ENCODE data around the gene HMGXB3. TPM values are rescaled to one million over a fixed set of nuclear protein-coding genes. Genes with fewer than 3 reads are reported as not detected.

Gene HMGXB3
- total RNA-seq, 2 donors from 2014 or later: 49.2 to 50.1 TPM

- H3K4me3 ChIP-seq: peak overlapping the region; percentile 35
- peaks cover 23% of the 10 kb centered on the region for H3K36me3 ChIP-seq
- TF ChIP-seq CTCF (IDR thresholded peaks at IDR 0.05): no peak
- no peak for DNase-seq (ENCODE audit: low spot score)
- H3K9me3 ChIP-seq: no peaks in the 10 kb centered on the region
- H3K4me1 ChIP-seq (ENCODE audit: control insufficient read depth in 1 of 2, low read depth in 2 of 2): peaks cover 14 to 26% of the 10 kb centered on the region in 2 donors
- peak overlapping the region; percentile 48 to 71 for H3K27ac ChIP-seq
- H3K27me3 ChIP-seq (replicated peaks; ENCODE audit: insufficient read depth): no peaks in the 10 kb centered on the region
- ATAC-seq (ENCODE audit: insufficient number of reproducible peaks, low FRiP score, low read depth): no peak
Measured at GRCh38 chr5:150021491-150022157, 21.1 kb downstream of the HMGXB3 start.

GRCh38 chr5:150022158-150022531 lies 21.6 kb downstream of the HMGXB3 start:
- Histone ChIP-seq H3K9me3 (no peaks in the 10 kb centered on the region), H3K4me3 (peak overlapping the region; percentile 35), H3K4me1 (ENCODE audit: control insufficient read depth in 1 of 2, low read depth in 2 of 2) (peaks cover 14 to 26% of the 10 kb centered on the region in 2 donors), H3K27ac (peak overlapping the region; percentile 48 to 71), H3K27me3 (replicated peaks; ENCODE audit: insufficient read depth) (no peaks in the 10 kb centered on the region), H3K36me3 (peaks cover 26% of the 10 kb centered on the region)
- ATAC-seq (ENCODE audit: insufficient number of reproducible peaks, low FRiP score, low read depth) (peak; percentile 63), DNase-seq (ENCODE audit: low spot score) (no peak)
- TF ChIP-seq CTCF (IDR thresholded peaks at IDR 0.05): no peak

- no peak for TF ChIP-seq CTCF (IDR thresholded peaks at IDR 0.05)
- Histone ChIP-seq H3K27ac (peak overlapping the region; percentile 48 to 71), H3K9me3 (no peaks in the 10 kb centered on the region), H3K36me3 (peaks cover 29% of the 10 kb centered on the region), H3K27me3 (replicated peaks; ENCODE audit: insufficient read depth) (no peaks in the 10 kb centered on the region), H3K4me3 (no peak overlapping the region), H3K4me1 (ENCODE audit: control insufficient read depth in 1 of 2, low read depth in 2 of 2) (peaks cover 14 to 26% of the 10 kb centered on the region in 2 donors)
- DNase-seq (ENCODE audit: low spot score) (no peak), ATAC-seq (ENCODE audit: insufficient number of reproducible peaks, low FRiP score, low read depth) (no peak)
Measured at GRCh38 chr5:150022681-150023080, 22.1 kb downstream of the HMGXB3 start.

GRCh38 chr5:150023136-150023535 lies 22.6 kb downstream of the HMGXB3 start:
- Histone ChIP-seq H3K4me3 (no peak overlapping the region), H3K9me3 (no peaks in the 10 kb centered on the region), H3K36me3 (peaks cover 32% of the 10 kb centered on the region), H3K27ac (peak overlapping the region in 1 of 2 donors; percentile 71), H3K4me1 (ENCODE audit: control insufficient read depth in 1 of 2, low read depth in 2 of 2) (peaks cover 14 to 26% of the 10 kb centered on the region in 2 donors), H3K27me3 (replicated peaks; ENCODE audit: insufficient read depth) (no peaks in the 10 kb centered on the region)
- TF ChIP-seq CTCF (IDR thresholded peaks at IDR 0.05): no peak
- DNase-seq (ENCODE audit: low spot score) (no peak), ATAC-seq (ENCODE audit: insufficient number of reproducible peaks, low FRiP score, low read depth) (no peak)

- H3K4me3 ChIP-seq: no peak overlapping the region
- no peak for DNase-seq (ENCODE audit: low spot score)
- H3K27me3 ChIP-seq (replicated peaks; ENCODE audit: insufficient read depth): no peaks in the 10 kb centered on the region
- no peak for TF ChIP-seq CTCF (IDR thresholded peaks at IDR 0.05)
- H3K36me3 ChIP-seq: peaks cover 22% of the 10 kb centered on the region
- H3K27ac ChIP-seq: no peak overlapping the region
- H3K9me3 ChIP-seq: no peaks in the 10 kb centered on the region
- no peak for ATAC-seq (ENCODE audit: insufficient number of reproducible peaks, low FRiP score, low read depth)
- peaks cover 14 to 26% of the 10 kb centered on the region in 2 donors for H3K4me1 ChIP-seq (ENCODE audit: control insufficient read depth in 1 of 2, low read depth in 2 of 2)
Measured at GRCh38 chr5:150024346-150024984, 23.9 kb downstream of the HMGXB3 start.
